ENCODE measurements around the gene TNFRSF18.

TNFRSF18 gene

DNA sequence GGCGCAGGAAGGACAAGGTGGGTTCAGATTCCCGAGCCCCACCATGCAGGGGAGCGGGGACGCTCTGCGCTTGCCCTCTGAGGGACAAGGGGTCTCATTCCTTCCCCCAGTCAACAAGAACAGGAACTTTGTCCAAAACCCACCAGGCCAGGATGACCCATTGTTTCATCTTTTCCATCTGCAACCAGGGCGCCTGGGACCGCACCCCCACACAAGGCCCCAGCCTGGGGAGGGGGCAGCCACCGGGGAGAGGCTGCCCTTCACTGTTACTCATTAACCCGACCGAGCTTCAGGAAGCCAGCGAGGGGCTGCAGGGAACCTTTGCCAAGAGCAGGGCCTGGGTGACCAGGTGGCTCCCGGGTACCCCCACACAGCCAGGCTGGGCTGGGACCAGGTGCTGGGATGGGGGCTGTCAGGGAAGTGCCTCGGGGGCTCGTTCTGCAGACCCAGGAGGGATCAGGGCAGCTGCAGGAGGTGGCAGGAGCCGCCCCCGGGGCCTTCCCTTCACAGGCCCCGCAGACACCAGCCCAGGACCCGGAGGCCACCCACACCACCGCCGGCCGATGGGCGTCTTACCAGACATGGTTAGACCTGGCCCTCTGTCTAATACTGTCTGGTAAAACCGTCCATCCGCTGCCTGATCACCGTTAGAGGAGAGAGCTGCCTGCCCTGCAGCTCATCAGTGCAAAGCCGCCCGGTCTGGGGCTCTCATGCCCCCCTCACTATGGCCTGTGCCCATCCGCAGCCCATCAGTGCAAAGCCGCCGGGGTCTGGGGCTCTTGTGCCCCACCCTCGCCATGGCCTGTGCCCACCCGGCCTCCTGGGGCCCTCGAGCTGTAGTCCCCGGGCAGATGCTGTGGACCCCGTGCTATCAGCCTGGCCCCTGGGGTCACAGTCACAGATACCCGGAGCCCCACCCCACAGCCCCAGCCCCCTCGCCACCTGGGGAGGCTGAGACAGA is 37.7 kb downstream of the TNFRSF18 start:
- Mint-ChIP-seq H3K27ac (no peak overlapping the region), H3K36me3 (ENCODE audit: low read depth) (no peaks in the 10 kb centered on the region), H3K4me3 (no peak overlapping the region), H3K4me1 (peaks cover 27% of the 10 kb centered on the region), H3K27me3 (peaks cover 3% of the 10 kb centered on the region), H3K9me3 (no peaks in the 10 kb centered on the region)
- DNase-seq: no peak
- ATAC-seq: no peak

DNA sequence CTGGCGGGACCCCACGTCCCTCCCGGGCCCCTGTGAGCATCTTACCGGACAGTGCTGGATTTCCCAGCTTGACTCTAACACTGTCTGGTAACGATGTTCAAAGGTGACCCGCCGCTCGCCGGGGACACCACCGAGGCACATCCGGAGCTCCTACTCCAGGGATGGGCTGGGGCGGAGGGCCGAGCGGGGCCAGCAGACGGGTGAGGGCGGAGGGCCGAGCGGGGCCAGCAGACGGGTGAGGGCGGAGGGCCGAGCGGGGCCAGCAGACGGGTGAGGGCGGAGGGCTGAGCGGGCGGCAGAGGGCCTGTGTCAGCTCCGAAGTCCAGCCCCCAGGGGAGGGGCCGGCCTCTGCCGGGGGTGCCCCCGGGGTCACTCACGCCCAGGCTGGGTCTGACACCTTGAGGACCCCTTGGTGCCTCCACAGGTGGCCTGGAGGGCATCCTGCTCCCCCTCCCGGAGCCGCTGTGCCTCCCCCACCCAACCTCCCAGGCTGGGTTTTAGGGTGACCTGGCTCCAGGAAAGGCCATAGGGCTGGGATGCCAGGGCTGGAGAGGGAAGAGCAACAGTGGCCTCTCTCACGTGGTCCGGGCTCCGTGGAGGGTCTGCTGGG is 38.4 kb downstream of the TNFRSF18 start:
- Mint-ChIP-seq H3K27ac (no peak overlapping the region), H3K36me3 (ENCODE audit: low read depth) (no peaks in the 10 kb centered on the region), H3K4me3 (no peak overlapping the region), H3K4me1 (peaks cover 23% of the 10 kb centered on the region), H3K9me3 (no peaks in the 10 kb centered on the region), H3K27me3 (peaks cover 3% of the 10 kb centered on the region)
- DNase-seq (no peak), ATAC-seq (no peak)

DNA sequence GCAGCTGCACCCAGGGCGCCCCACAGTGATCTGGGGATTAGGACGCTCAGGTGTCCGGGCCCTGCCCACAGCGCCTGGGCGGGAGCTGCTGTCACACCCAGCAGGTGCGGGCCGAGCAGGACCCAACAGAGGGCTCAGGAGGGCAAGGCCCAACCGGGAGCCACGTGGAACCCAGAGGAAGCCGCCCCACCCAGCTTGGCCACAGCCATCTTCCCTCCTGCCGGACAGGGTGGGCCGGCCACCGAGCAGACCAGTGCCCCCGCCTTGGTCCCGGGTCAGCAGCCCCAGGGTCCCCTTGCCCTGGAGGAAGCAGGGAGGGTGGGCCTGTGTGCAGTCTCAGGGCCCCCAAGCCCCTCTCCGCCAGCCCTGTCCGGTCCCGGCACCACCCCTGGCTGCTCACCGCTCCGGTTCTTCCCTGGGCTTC is 39.0 kb downstream of the TNFRSF18 start:
- no peaks in the 10 kb centered on the region for H3K9me3 Mint-ChIP-seq
- peaks cover 20% of the 10 kb centered on the region for H3K4me1 Mint-ChIP-seq
- H3K27ac Mint-ChIP-seq: no peak overlapping the region
- ATAC-seq: no peak
- H3K36me3 Mint-ChIP-seq (ENCODE audit: low read depth): no peaks in the 10 kb centered on the region
- H3K27me3 Mint-ChIP-seq: peaks cover 3% of the 10 kb centered on the region
- DNase-seq: no peak
- no peak overlapping the region for H3K4me3 Mint-ChIP-seq

DNA sequence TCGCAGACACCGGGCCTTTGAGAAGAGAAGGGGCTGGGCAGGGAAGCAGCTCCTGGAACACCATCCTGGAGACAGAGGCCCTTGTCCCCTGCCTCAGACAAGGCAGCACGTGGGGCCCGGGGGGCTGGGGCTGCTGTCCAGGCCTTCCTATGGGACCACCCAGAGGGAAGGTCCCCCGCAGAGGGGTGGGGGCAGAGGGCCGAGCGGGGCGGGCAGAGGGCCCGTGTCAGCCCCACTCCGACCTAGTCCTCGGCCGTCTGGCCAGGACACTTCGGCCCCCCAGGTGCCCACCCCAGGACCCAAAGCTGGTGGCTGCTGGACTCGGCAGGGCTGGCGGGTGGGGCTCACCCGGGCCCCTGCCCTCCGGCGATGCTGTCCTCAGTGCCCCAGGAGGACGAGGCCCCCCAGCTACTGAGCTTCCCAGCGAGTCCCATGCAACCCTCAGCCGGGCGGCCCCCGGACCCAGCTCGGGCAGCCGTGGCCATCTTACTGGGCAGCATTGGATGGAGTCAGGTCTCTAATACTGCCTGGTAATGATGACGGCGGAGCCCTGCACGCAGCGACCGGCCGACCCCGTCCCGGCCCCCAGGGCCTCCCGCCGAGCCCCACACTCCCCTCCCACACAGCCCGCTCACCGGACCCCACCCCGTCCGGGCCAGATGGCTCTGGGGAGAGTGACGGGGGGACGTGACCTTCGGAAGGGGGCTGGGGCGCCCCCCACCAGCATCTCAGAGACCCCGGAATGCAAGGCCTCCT is 39.6 kb downstream of the TNFRSF18 start:
- DNase-seq: no peak
- no peaks in the 10 kb centered on the region for H3K36me3 Mint-ChIP-seq (ENCODE audit: low read depth)
- H3K4me1 Mint-ChIP-seq: peaks cover 14% of the 10 kb centered on the region
- H3K4me3 Mint-ChIP-seq: no peak overlapping the region
- ATAC-seq: no peak
- H3K9me3 Mint-ChIP-seq: no peaks in the 10 kb centered on the region
- no peak overlapping the region for H3K27ac Mint-ChIP-seq
- peaks cover 3% of the 10 kb centered on the region for H3K27me3 Mint-ChIP-seq

DNA sequence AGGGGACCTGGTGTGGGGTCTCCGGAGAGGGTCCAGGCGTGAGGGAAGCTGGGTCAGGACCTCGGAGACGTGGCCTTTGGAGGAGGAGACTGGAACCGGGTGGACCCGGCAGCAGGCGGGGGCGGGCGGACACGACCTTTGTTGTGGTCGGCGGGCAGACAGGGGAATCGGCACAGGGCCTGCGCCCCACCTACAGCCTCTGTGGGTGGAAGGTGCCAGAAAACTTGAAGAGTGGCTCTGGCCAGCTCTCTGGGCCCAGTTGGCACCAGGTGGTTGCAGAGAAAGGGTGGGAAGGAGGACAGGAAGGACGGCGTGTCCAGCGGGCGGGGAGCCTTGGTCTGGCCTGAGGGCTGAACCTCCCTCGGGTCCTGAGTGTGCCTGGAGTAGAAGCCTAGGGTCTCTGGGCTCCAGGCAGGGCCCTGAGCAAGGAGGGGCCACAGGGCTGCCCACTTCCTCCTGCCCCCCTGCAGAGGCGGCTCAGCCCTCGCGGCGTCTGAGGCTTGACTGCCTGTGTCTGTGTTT is 40.4 kb downstream of the TNFRSF18 start:
- DNase-seq (no peak), ATAC-seq (no peak)
- Mint-ChIP-seq H3K4me1 (peaks cover 11% of the 10 kb centered on the region), H3K27me3 (peaks cover 3% of the 10 kb centered on the region), H3K4me3 (no peak overlapping the region), H3K27ac (no peak overlapping the region), H3K9me3 (no peaks in the 10 kb centered on the region), H3K36me3 (ENCODE audit: low read depth) (no peaks in the 10 kb centered on the region)

DNA sequence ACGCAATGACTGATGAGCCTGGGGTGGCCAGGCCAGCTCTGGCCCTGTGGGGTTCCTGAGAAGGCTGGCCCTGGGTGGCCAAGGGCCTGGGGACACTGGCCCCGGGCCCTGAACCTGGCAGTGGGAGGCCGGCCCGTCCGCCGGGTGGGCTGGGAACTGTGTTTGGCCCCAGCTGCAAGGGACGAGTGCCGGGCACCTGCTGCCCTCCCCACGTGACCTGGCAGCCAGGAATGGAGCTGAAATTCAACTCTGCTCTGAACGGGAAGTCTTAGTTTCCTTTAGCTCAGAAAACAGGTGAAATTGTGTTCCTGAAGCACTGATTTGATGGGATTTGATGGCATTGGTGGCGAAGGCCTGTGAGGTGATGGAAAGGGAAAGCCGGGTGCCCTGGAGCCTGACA is 40.9 kb downstream of the TNFRSF18 start:
- ATAC-seq: no peak
- H3K27ac Mint-ChIP-seq: no peak overlapping the region
- peaks cover 11% of the 10 kb centered on the region for H3K4me1 Mint-ChIP-seq
- H3K9me3 Mint-ChIP-seq: no peaks in the 10 kb centered on the region
- peaks cover 3% of the 10 kb centered on the region for H3K27me3 Mint-ChIP-seq
- DNase-seq: no peak
- no peaks in the 10 kb centered on the region for H3K36me3 Mint-ChIP-seq (ENCODE audit: low read depth)
- H3K4me3 Mint-ChIP-seq: no peak overlapping the region

DNA sequence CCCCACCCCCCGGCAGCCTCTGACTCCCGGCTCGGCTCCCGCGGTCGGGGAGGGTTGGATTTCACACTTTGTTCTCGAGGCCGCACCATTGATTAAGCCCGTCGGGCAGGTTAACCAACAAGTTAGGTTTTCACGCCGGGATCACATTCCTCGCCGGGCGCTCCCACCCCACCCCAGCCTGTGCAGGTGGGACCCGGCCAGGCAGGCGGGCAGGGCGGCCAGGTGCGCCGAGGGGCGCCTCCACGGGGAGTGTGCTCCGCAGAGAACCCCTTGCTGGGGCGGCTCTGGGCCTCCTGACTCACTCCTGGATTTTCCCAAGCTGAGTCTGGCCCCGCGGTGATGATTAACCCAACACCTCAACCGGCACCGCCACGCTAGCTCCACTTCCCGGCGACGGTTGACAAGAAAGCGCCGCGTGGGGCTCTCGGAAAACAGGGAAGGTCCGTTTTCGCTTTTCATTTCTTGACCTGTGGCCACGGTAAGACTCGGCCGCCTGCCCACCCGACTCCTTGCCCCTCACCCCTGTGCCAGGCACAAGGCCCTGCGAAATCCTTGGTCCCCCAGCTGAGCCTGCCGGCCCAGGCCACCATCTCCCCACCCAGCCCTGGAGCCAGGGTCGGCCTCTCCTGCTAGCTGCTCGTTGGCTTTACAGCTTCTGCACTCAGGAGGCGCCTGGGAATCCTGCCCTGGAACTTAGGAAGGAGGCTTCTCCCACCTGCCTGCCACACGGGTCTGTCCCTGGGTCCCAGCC is 41.5 kb downstream of the TNFRSF18 start:
- ATAC-seq: no peak
- H3K4me1 Mint-ChIP-seq: peaks cover 7% of the 10 kb centered on the region

DNA sequence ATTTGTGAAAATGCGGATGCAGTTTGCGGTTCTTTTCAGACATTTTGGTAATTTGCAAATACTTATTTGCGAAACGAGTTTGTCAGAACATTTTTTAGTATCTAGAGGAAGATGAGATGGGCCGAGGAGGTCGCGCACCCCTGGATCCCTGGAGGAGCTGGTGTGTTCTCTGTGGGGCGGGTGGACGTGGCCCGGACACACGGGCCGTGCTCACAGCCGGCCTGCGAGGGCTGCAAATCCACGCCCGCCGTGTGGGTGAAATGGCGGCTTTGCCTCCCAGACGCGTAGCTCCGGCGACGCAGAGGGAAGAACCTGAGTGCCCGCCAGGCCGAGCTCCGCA is 42.1 kb downstream of the TNFRSF18 start:
- ATAC-seq: no peak
- Mint-ChIP-seq H3K27me3 (no peaks in the 10 kb centered on the region), H3K27ac (no peak overlapping the region), H3K4me1 (peaks cover 5% of the 10 kb centered on the region), H3K4me3 (no peak overlapping the region), H3K9me3 (no peaks in the 10 kb centered on the region), H3K36me3 (ENCODE audit: low read depth) (no peaks in the 10 kb centered on the region)
- no peak for DNase-seq

More for the DNA sequence above, 41.5 kb downstream of the TNFRSF18 start:
- Mint-ChIP-seq H3K36me3 (ENCODE audit: low read depth) (no peaks in the 10 kb centered on the region), H3K27me3 (no peaks in the 10 kb centered on the region), H3K27ac (no peak overlapping the region), H3K9me3 (no peaks in the 10 kb centered on the region), H3K4me3 (no peak overlapping the region)
- DNase-seq: no peak

DNA sequence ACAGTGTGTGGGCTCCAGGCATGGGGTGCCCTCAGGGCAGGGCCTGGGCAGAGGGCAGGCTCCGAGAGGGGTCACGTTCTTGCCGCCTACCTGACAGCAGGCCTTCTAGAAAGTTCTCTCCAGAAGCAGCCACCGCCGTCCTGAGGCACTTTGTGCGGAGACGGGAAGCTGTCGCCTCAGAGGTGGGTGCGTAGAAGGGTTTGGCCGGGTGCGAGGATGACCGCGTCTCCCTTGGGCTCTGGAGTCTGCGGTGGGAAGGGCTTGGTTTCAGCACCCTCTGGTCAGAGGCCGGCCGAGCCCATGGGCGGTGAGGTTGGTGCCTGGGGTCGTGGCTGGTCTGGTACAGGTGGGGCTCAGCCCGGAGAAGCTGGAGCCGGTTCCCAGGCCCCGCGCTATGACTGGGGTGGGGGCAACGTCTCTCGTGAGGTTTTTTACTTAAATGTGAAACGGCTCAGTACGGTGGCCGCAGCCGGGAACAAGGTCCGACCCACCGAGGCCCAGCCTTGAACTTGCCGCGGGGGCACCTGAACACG is 42.8 kb downstream of the TNFRSF18 start:
- Mint-ChIP-seq H3K9me3 (no peaks in the 10 kb centered on the region), H3K27me3 (no peaks in the 10 kb centered on the region), H3K27ac (no peak overlapping the region), H3K4me3 (no peak overlapping the region), H3K4me1 (peaks cover 5% of the 10 kb centered on the region), H3K36me3 (ENCODE audit: low read depth) (no peaks in the 10 kb centered on the region)
- DNase-seq (no peak), ATAC-seq (no peak)

DNA sequence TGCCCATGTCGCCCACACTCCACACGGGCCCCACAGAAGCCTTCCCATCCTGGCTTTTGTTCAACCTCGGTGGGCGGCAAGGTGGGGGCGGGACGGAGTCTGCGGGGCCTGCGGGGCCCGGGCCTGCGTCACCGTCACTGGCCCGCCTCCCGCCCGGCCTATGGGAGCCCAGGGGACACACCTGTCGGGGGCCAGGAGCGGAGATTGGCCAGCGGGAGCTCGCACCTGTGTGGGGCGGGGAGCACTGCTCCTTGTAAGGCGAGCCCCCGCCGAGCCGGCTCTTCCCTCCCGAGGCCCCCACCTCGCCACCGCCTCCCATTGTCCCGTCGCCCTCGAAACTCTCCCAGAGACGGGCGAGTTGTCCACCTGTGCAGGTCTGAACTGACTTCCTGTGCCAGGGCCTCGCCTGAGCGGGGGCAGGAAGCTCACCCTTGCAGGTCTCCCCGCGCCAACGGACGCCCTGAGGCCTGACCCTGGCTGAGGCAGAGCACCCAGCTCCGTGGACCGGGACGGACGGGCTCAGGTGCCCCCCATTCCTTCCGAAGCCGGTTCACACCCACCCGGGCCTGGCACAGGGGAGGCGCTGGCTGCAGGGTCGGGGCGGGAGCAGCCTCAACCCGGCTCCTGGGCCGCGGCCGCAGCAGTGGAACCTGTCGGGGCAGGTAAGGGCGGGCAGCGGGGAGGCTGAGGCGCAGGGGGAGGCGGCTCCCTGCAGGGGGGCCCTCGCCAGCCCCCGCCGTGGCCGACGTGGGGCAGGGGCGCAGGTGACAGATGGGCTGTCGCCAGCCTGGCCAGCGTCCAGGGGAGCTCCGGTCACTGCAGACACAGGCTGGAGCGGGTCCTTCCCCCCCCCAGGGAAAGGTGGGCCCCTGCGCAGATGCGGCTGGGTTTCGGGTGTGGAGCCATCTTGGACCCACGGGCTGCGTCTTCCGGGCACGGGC is 43.5 kb downstream of the TNFRSF18 start:
- Mint-ChIP-seq H3K4me3 (no peak overlapping the region), H3K9me3 (no peaks in the 10 kb centered on the region), H3K4me1 (peaks cover 5% of the 10 kb centered on the region), H3K36me3 (ENCODE audit: low read depth) (no peaks in the 10 kb centered on the region), H3K27me3 (no peaks in the 10 kb centered on the region), H3K27ac (no peak overlapping the region)
- DNase-seq (no peak), ATAC-seq (no peak)

DNA sequence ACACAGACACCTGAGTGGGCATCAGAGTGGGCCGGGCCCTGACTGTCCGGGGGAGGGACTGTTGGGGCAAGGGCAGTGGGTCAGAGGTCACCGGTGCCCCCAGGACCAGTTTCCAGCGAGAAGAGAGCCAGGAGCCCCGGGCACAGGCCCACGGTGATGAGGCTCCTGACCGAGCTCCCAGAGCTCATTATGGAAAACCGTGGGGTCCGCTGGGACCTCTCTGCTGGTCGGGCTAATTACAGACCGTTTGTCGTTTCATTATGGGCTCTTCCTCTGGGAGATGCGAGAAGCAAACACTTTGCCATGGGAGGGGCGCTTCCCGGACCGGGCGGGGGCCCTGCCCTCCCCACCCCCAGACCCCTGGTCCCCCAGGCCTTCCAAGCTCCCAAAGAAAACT is 44.7 kb downstream of the TNFRSF18 start:
- H3K36me3 Mint-ChIP-seq (ENCODE audit: low read depth): no peaks in the 10 kb centered on the region
- peaks cover 5% of the 10 kb centered on the region for H3K4me1 Mint-ChIP-seq
- H3K27me3 Mint-ChIP-seq: no peaks in the 10 kb centered on the region
- DNase-seq (no peak), ATAC-seq (no peak)
- no peak overlapping the region for H3K27ac Mint-ChIP-seq
- no peak overlapping the region for H3K4me3 Mint-ChIP-seq
- H3K9me3 Mint-ChIP-seq: no peaks in the 10 kb centered on the region

DNA sequence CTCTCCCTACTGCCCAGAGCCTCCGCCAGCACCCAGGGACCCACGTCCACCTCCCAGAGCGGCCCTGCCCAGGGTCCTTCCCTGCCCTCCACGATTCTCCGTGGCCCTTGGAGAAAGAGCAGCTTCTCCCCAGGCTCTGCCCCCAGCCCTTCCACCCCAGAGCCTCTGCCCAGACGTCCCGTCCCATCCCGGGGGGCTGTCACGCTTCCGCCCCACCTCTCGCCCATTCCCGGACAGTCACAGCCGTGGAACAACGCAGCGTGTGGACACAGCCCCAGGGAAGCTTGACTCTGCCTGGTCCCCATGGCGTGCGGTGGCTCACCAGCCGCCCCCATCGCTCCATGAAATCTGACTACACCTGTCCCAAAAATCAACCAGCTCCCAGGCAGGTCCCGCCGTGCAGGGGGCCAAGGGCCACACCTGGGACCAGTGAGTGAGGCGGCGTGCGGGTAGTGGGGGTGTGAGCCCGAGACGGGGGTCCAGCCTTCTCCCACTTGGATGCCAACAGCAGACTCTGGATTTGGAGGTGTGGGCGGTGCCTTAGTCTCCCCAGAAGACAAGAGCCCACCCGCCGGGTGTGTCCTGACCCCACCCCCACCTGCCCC is 45.2 kb downstream of the TNFRSF18 start:
- DNase-seq (no peak), ATAC-seq (no peak)
- Mint-ChIP-seq H3K36me3 (ENCODE audit: low read depth) (no peaks in the 10 kb centered on the region), H3K27ac (no peak overlapping the region), H3K9me3 (no peaks in the 10 kb centered on the region), H3K4me1 (peaks cover 5% of the 10 kb centered on the region), H3K27me3 (no peaks in the 10 kb centered on the region), H3K4me3 (no peak overlapping the region)

Data from activated naive CD8-positive, alpha-beta T cell treated with anti-CD3 and anti-CD28 coated beads, Interleukin-2, amount 50 U/mL, for 24 hours (primary cell).